Endothelial cell of umbilical vein (primary cell): ENCODE measurements around the gene CEP83. TPM values are rescaled to one million over a fixed set of nuclear protein-coding genes. Genes with fewer than 3 reads are reported as not detected.

Experiments used
- BruUV-seq: library from RNA; stranded (reverse); fragments of 400-500 nt; replicated peaks from 2 replicates; lab custom pipeline; 2021; lab: Mats Ljungman, UMichigan
- CTCF ChIA-PET: fragments of 300-600, 350-600 bp; sonication (Branson Sonifier 250); formaldehyde crosslinking; loops from one replicate; lab custom pipeline; 2021; ENCODE audit warnings: antibody characterized with exemption, inconsistent platforms; lab: Charles Lee
- POLR2A ChIA-PET: fragments of 300-600, 350-600 bp; sonication (Branson Sonifier 250); formaldehyde crosslinking; loops from one replicate; lab custom pipeline; 2021; ENCODE audit warnings: antibody characterized with exemption, inconsistent platforms; lab: Charles Lee
- DNase-seq: peaks from one replicate; pipeline ENCODE4 v3.0.0-alpha.2; 2011; ENCODE audit warnings: low read depth, low spot score
- FAIRE-seq: peaks from 2 replicates; lab custom pipeline; 2011; peaks lifted over from hg19 to GRCh38; lab: Jason Lieb, UNC
- H2AFZ ChIP-seq: 2 replicates; pipeline ENCODE4 v1.6.0; 2012; ENCODE audit warnings: low read depth, low read length, control low read depth, inconsistent platforms
- H3K27ac ChIP-seq: 2 replicates; pipeline ENCODE4 v1.5.1; 2011; ENCODE audit warnings: low read depth, mild to moderate bottlenecking, control low read depth, low read length, moderate library complexity; ENCODE audit not compliant: insufficient read depth
- H3K27me3 ChIP-seq, 2 experiments: 2 replicates each; pipeline versions ENCODE4 v1.6.0 to v1.6.1; 2011; ENCODE audit warnings: low read length in 2 of 2, mixed read lengths in 1 of 2; ENCODE audit not compliant: control insufficient read depth in 2 of 2, insufficient read depth in 2 of 2
- H3K36me3 ChIP-seq, 2 experiments: 2 replicates in 1 of 2; 3 replicates in 1 of 2; pipeline ENCODE4 v1.5.1; 2011; ENCODE audit warnings: low read length in 2 of 2, mild to moderate bottlenecking in 1 of 2, moderate library complexity in 1 of 2; ENCODE audit not compliant: control insufficient read depth in 2 of 2, insufficient read depth in 2 of 2; ENCODE audit errors: extremely low read depth in 1 of 2
- H3K4me1 ChIP-seq: 3 replicates; pipeline ENCODE4 v1.5.1; 2011; ENCODE audit warnings: mild to moderate bottlenecking, low read length; ENCODE audit not compliant: control insufficient read depth, insufficient read depth; ENCODE audit errors: extremely low read depth
- H3K4me2 ChIP-seq: 2 replicates; pipeline ENCODE4 v1.6.1; 2011; ENCODE audit warnings: low read length, control low read depth, mixed read lengths; ENCODE audit not compliant: insufficient read depth
- H3K4me3 ChIP-seq, 3 experiments: fragments of 200-600 bp in 1 of 3; sonication (generic), shearing (Covaris generic) in 1 of 3; replicated peaks in 1 of 3; 2 replicates each; pipeline ENCODE4 v1.5.1; 2011 to 2016; ENCODE audit warnings: control low read depth in 3 of 3, low read length in 3 of 3, mild to moderate bottlenecking in 2 of 3, inconsistent platforms in 1 of 3, low read depth in 1 of 3, moderate library complexity in 1 of 3; ENCODE audit not compliant: insufficient read depth in 1 of 3
- H3K79me2 ChIP-seq: 2 replicates; pipeline ENCODE4 v1.6.0; 2012; ENCODE audit warnings: low read length, inconsistent platforms; ENCODE audit not compliant: control insufficient read depth, insufficient read depth
- H3K9ac ChIP-seq: replicated peaks from 2 replicates; pipeline ENCODE3; 2011; ENCODE audit warnings: low read length, control low read depth; ENCODE audit not compliant: insufficient read depth; ENCODE audit errors: extremely low read depth
- H3K9me1 ChIP-seq: replicated peaks from 3 replicates; pipeline ENCODE4 v1.6.0; 2011; ENCODE audit warnings: mild to moderate bottlenecking, low read length; ENCODE audit not compliant: control insufficient read depth, insufficient read depth; ENCODE audit errors: extremely low read depth
- H3K9me3 ChIP-seq: replicated peaks from 2 replicates; pipeline ENCODE4 v1.5.1; 2012; ENCODE audit warnings: low read length, inconsistent platforms; ENCODE audit not compliant: control insufficient read depth, insufficient read depth
- H4K20me1 ChIP-seq: replicated peaks from 2 replicates; pipeline ENCODE3; 2011; ENCODE audit warnings: mild to moderate bottlenecking, low read length; ENCODE audit not compliant: control insufficient read depth, insufficient read depth; ENCODE audit errors: extremely low read depth
- EZH2 ChIP-seq: IDR thresholded peaks from 2 replicates; pipeline ENCODE4 v1.6.1; 2012; ENCODE audit warnings: borderline replicate concordance, low read depth, mild to moderate bottlenecking, moderate library complexity, low read length, inconsistent platforms; ENCODE audit not compliant: severe bottlenecking
- FOS ChIP-seq: IDR thresholded peaks from 2 replicates; pipeline ENCODE4 v1.6.1; 2011; ENCODE audit warnings: mild to moderate bottlenecking, low read length, moderate library complexity, borderline replicate concordance; ENCODE audit not compliant: insufficient read depth
- GATA2 ChIP-seq: IDR thresholded peaks from 2 replicates; pipeline ENCODE4 v1.7.0; 2011; ENCODE audit warnings: low read depth, mild to moderate bottlenecking, moderate library complexity, mixed read lengths, low read length; ENCODE audit not compliant: insufficient read length, insufficient read depth
- JUN ChIP-seq: IDR thresholded peaks from 2 replicates; pipeline ENCODE4 v1.6.1; 2011; ENCODE audit warnings: borderline replicate concordance, low read depth; ENCODE audit not compliant: insufficient read length, insufficient read depth
- MYC ChIP-seq: IDR thresholded peaks from one replicate; pipeline ENCODE4 v1.6.1; 2011; ENCODE audit warnings: mild to moderate bottlenecking, low read depth, low read length
- POLR2A ChIP-seq: IDR thresholded peaks from 2 replicates; pipeline ENCODE4 v1.6.1; 2012; ENCODE audit warnings: low read depth, mild to moderate bottlenecking, control low read depth, low read length
- POLR2AphosphoS5 ChIP-seq: IDR thresholded peaks from 2 replicates; pipeline ENCODE4 v1.6.1; 2012; ENCODE audit warnings: low read depth, mild to moderate bottlenecking, control low read depth, low read length, moderate library complexity; ENCODE audit not compliant: insufficient read depth
- dilution Hi-C: fragments of 300-500 bp; cut with MboI; formaldehyde crosslinking; loops from one replicate; pipeline ENCODE4 v1.15.0; 2019; ENCODE audit warnings: low sequenced_read_pairs; ENCODE audit not compliant: extremely low pct_ligation_motif_present
- intact Hi-C: fragments of 100-400 bp; cut with micrococcal nuclease; formaldehyde crosslinking; loops from one replicate; pipeline ENCODE4 v1.10.0; 2022
- polyA plus RNA-seq, 4 experiments: library from polyadenylated mRNA; depleted of rRNA in 3 of 4; stranded (reverse) in 3 of 4; unstranded in 1 of 4; fragments of >200 nt; gene quantifications; 2 replicates each; pipeline versions ENCODE4 v1.2.1 to v1.2.3, GENCODE V29; 2011 to 2012; ENCODE audit warnings: missing spikeins in 1 of 4
- total RNA-seq: library from RNA; stranded (reverse); gene quantifications from 2 replicates; pipeline ENCODE4 v1.2.3, GENCODE V29; 2021
- TF ChIP-seq, protein P1 (sequence below): IDR thresholded peaks from 2 replicates; pipeline ENCODE4 v1.6.1; 2011; ENCODE audit not compliant: insufficient read depth, insufficient read length
- TF ChIP-seq, protein P2 (sequence below), 2 donors: IDR thresholded peaks; 1 replicate in 1 of 2; 2 replicates in 1 of 2; pipeline ENCODE4 v1.5.1; 2011; ENCODE audit warnings: low read length in 2 of 2, mild to moderate bottlenecking in 2 of 2, moderate library complexity in 2 of 2, control low read depth in 1 of 2, inconsistent platforms in 1 of 2, low read depth in 1 of 2; ENCODE audit not compliant: insufficient read depth in 1 of 2; ENCODE audit errors: extremely low read depth in 1 of 2

The CEP83 gene
- total and polyA plus RNA-seq, 2 donors (not counting 3 experiments of a cell fraction or from before 2014, with no cell fraction given), result 2.9 to 15.3 TPM

- no peak overlapping the region for H3K4me2 ChIP-seq
- no peaks in the 10 kb centered on the region for H3K9me3 ChIP-seq
- H3K27me3 ChIP-seq, result no peaks in the 10 kb centered on the region
- no peak overlapping the region for H3K9ac ChIP-seq
- H4K20me1 ChIP-seq, result peaks cover 5% of the 10 kb centered on the region
- no peak overlapping the region for H2AFZ ChIP-seq
- no peak overlapping the region for H3K4me3 ChIP-seq
- peaks cover 9% of the 10 kb centered on the region for H3K4me1 ChIP-seq
- DNase-seq (no peak), FAIRE-seq (no peak)
- intact Hi-C loops (no loop called here), dilution Hi-C loops (no loop called here)
- no TSS peak for BruUV-seq
- H3K79me2 ChIP-seq, result no peaks in the 10 kb centered on the region
- ChIA-PET CTCF (no interaction called here), POLR2A (no interaction called here)
- no peaks in the 10 kb centered on the region for H3K9me1 ChIP-seq
- H3K36me3 ChIP-seq, result no peaks in the 10 kb centered on the region
- no peak for TF ChIP-seq JUN
- TF ChIP-seq, protein P1, sequence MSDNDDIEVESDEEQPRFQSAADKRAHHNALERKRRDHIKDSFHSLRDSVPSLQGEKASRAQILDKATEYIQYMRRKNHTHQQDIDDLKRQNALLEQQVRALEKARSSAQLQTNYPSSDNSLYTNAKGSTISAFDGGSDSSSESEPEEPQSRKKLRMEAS, result no peak
- no peak for TF ChIP-seq FOS
- no peak overlapping the region for H3K27ac ChIP-seq
These were observed 155.7 kb downstream of the CEP83 start for GRCh38 chr12:94304012-94304411.

GRCh38 chr12:94299846-94300245 lies 159.8 kb downstream of the CEP83 start:
- intact Hi-C loops (no loop called here), dilution Hi-C loops (no loop called here)
- no peaks in the 10 kb centered on the region for H3K9me3 ChIP-seq
- TF ChIP-seq MYC, result no peak
- no peak for TF ChIP-seq EZH2
- no peak for TF ChIP-seq JUN
- no peak for TF ChIP-seq POLR2AphosphoS5
- TF ChIP-seq, protein P1, result no peak
- TF ChIP-seq, protein P2, sequence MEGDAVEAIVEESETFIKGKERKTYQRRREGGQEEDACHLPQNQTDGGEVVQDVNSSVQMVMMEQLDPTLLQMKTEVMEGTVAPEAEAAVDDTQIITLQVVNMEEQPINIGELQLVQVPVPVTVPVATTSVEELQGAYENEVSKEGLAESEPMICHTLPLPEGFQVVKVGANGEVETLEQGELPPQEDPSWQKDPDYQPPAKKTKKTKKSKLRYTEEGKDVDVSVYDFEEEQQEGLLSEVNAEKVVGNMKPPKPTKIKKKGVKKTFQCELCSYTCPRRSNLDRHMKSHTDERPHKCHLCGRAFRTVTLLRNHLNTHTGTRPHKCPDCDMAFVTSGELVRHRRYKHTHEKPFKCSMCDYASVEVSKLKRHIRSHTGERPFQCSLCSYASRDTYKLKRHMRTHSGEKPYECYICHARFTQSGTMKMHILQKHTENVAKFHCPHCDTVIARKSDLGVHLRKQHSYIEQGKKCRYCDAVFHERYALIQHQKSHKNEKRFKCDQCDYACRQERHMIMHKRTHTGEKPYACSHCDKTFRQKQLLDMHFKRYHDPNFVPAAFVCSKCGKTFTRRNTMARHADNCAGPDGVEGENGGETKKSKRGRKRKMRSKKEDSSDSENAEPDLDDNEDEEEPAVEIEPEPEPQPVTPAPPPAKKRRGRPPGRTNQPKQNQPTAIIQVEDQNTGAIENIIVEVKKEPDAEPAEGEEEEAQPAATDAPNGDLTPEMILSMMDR (IDR thresholded peaks at IDR 0.05; ENCODE audit: extremely low read depth in 1 of 2, insufficient read depth in 1 of 2, low read depth in 1 of 2, low read length in 2 of 2), result no peak
- TF ChIP-seq POLR2A, result no peak
- TF ChIP-seq GATA2, result no peak
- no peak for TF ChIP-seq FOS
- no peak overlapping the region for H2AFZ ChIP-seq
- no peaks in the 10 kb centered on the region for H3K27me3 ChIP-seq
- H3K9me1 ChIP-seq, result no peaks in the 10 kb centered on the region
- no TSS peak for BruUV-seq
- ChIA-PET POLR2A (no interaction called here), CTCF (no interaction called here)
- H3K36me3 ChIP-seq, result no peaks in the 10 kb centered on the region
- H3K9ac ChIP-seq, result no peak overlapping the region
- FAIRE-seq (no peak), DNase-seq (no peak)
- H3K79me2 ChIP-seq, result no peaks in the 10 kb centered on the region
- no peak overlapping the region for H3K27ac ChIP-seq
- no peaks in the 10 kb centered on the region for H4K20me1 ChIP-seq
- no peak overlapping the region for H3K4me2 ChIP-seq
- H3K4me3 ChIP-seq, result no peak overlapping the region
- H3K4me1 ChIP-seq, result no peaks in the 10 kb centered on the region
